HFFc6 (cell line): ENCODE measurements around the gene MMP20. TPM values are rescaled to one million over a fixed set of nuclear protein-coding genes. Genes with fewer than 3 reads are reported as not detected.

ENCODE experiments used
- DNase-seq: peaks from one replicate; pipeline ENCODE4 v3.0.0-alpha.2; 2018
- H3K27ac Mint-ChIP-seq: 2 replicates; pipeline ENCODE4 v1.8.0; 2020; ENCODE audit warnings: mild to moderate bottlenecking, mixed read lengths
- H3K27me3 Mint-ChIP-seq: 2 replicates; pipeline ENCODE4 v1.8.0; 2021; ENCODE audit warnings: mild to moderate bottlenecking, moderate library complexity, mixed read lengths; ENCODE audit not compliant: insufficient read depth
- H3K36me3 Mint-ChIP-seq: 2 replicates; pipeline ENCODE4 v1.8.0; 2021; ENCODE audit warnings: low read depth, mixed read lengths
- H3K4me1 Mint-ChIP-seq: 2 replicates; pipeline ENCODE4 v1.8.0; 2020; ENCODE audit warnings: low read depth, mixed read lengths
- H3K4me3 Mint-ChIP-seq: 2 replicates; pipeline ENCODE4 v1.8.0; 2020; ENCODE audit warnings: mild to moderate bottlenecking, moderate library complexity, mixed read lengths
- H3K9me3 Mint-ChIP-seq: 2 replicates; pipeline ENCODE4 v1.8.0; 2020; ENCODE audit warnings: mild to moderate bottlenecking, mixed read lengths
- CTCF ChIP-seq: fragments of 200-600 bp; sonication (generic); IDR thresholded peaks from 2 replicates; pipeline ENCODE4 v1.5.0; 2021; ENCODE audit warnings: antibody characterized with exemption, mild to moderate bottlenecking
- total RNA-seq, 6 experiments: library from RNA; stranded (reverse); fragmentation: NEBNext Ultra II Directional; extraction: Animal tissue kit (Norgen Biotek cat#: 25700); gene quantifications; 2 replicates in 1 of 6; 3 replicates in 5 of 6; pipeline ENCODE4 v1.2.3, GENCODE V29; 2021

Gene MMP20
- total RNA-seq, 6 experiments from 2014 or later, result not detected

- Mint-ChIP-seq H3K4me3 (no peak overlapping the region), H3K27me3 (peaks cover 32% of the 10 kb centered on the region), H3K9me3 (peaks cover under 1% of the 10 kb centered on the region; the same call in 1 of the 2 replicates), H3K27ac (no peak overlapping the region), H3K36me3 (no peaks in the 10 kb centered on the region), H3K4me1 (no peaks in the 10 kb centered on the region)
- TF ChIP-seq CTCF, result no peak
- DNase-seq, result no peak
These were observed 35.9 kb upstream of the MMP20 start for GRCh38 chr11:102661040-102661439.

DNA sequence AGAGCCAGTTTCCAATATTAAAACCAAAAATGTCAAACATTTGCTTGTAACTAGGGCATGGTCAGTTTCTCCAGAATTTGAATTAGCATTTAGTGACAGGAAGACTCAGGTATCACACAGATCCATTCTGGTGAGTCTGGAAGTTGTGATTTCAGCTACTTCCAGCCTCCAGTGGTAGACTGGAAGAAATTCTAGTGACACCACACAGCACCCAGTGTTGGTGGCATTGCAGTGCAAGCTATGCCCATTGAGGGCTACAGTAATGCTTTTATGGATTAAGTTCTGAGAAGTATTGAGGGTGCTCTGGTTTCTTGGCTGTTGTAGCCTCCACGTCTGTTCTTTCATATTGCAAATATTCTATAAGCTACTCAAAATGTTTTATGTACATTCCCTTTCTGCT, 31.4 kb upstream of the MMP20 start:
- no peak overlapping the region for H3K4me3 Mint-ChIP-seq

DNA sequence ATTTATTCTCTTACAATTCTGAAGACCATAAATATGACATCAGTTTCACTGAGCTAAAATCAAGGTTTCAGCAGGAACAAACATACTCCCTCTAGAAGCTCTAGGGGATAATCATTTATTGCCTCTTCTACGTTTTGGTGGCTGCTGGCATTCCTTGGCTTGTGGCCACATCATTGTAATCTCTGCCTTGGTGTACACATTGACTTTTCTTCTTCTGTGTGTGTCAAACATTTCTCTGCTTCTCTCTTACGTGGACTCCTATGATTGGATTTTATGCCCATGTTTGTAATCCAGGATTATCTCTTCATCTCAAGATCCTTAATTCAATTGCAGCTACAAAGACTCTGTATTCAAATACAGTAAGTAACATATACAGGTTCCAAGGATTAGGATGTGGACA, 30.4 kb upstream of the MMP20 start:
- peaks cover 5% of the 10 kb centered on the region; the same call in 1 of the 2 replicates for H3K36me3 Mint-ChIP-seq
- peaks cover 17% of the 10 kb centered on the region for H3K27me3 Mint-ChIP-seq
- peaks cover 13% of the 10 kb centered on the region for H3K9me3 Mint-ChIP-seq
- H3K27ac Mint-ChIP-seq, result no peak overlapping the region
- no peak for DNase-seq
- no peak overlapping the region for H3K4me3 Mint-ChIP-seq
- no peak for TF ChIP-seq CTCF
- no peaks in the 10 kb centered on the region for H3K4me1 Mint-ChIP-seq

More for the DNA sequence above, 31.4 kb upstream of the MMP20 start:
- peaks cover 21% of the 10 kb centered on the region for H3K27me3 Mint-ChIP-seq
- TF ChIP-seq CTCF, result no peak
- peaks cover 13% of the 10 kb centered on the region for H3K9me3 Mint-ChIP-seq
- no peak overlapping the region for H3K27ac Mint-ChIP-seq
- peaks cover 5% of the 10 kb centered on the region; the same call in 1 of the 2 replicates for H3K36me3 Mint-ChIP-seq
- no peaks in the 10 kb centered on the region for H3K4me1 Mint-ChIP-seq
- DNase-seq, result no peak

- DNase-seq, result no peak
- Mint-ChIP-seq H3K36me3 (peaks cover 5% of the 10 kb centered on the region; the same call in 1 of the 2 replicates), H3K27ac (no peak overlapping the region), H3K27me3 (peaks cover 22% of the 10 kb centered on the region), H3K9me3 (peaks cover 13% of the 10 kb centered on the region), H3K4me3 (no peak overlapping the region), H3K4me1 (no peaks in the 10 kb centered on the region)
- TF ChIP-seq CTCF, result no peak
These were observed 29.6 kb upstream of the MMP20 start for GRCh38 chr11:102654761-102655160.

DNA sequence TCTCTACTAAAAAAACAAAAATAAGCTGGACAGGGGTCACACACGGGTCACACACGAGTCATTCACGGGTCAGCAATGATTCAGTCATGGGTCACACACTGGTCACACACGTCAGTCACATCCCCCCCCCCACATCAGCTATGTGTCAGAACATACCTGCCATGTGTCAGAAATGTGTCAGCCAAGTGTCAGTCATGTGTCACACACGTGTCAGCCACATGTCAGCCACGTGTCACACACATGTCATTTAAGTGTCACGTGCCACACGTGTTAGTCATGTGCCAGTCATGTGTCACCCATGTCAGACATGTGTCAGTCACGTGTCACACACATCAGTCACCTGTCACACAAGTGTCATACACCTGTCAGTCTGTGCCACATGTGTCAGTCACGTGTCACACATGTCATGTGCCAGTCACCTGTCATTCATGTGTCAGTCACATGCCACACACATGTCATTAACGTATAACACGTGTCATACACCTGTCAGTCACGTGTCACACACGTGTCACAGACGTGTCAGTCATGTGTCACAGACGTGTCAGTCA, 28.7 kb upstream of the MMP20 start:
- no peak overlapping the region for H3K4me3 Mint-ChIP-seq
- H3K9me3 Mint-ChIP-seq, result peaks cover 13% of the 10 kb centered on the region
- peaks cover 21% of the 10 kb centered on the region for H3K27me3 Mint-ChIP-seq
- H3K27ac Mint-ChIP-seq, result no peak overlapping the region
- no peak for TF ChIP-seq CTCF
- DNase-seq, result no peak
- peaks cover 5% of the 10 kb centered on the region; the same call in 1 of the 2 replicates for H3K36me3 Mint-ChIP-seq
- no peaks in the 10 kb centered on the region for H3K4me1 Mint-ChIP-seq
